HG03066 (cell line): ENCODE data around the gene BABAM1.

Experiments used
- ATAC-seq: cut with Tn5 transposase; IDR thresholded peaks from one replicate; pipeline ENCODE4 v1.9.1; 2021; ENCODE audit warnings: low read depth; ENCODE audit not compliant: unreplicated experiment

BABAM1 gene

DNA sequence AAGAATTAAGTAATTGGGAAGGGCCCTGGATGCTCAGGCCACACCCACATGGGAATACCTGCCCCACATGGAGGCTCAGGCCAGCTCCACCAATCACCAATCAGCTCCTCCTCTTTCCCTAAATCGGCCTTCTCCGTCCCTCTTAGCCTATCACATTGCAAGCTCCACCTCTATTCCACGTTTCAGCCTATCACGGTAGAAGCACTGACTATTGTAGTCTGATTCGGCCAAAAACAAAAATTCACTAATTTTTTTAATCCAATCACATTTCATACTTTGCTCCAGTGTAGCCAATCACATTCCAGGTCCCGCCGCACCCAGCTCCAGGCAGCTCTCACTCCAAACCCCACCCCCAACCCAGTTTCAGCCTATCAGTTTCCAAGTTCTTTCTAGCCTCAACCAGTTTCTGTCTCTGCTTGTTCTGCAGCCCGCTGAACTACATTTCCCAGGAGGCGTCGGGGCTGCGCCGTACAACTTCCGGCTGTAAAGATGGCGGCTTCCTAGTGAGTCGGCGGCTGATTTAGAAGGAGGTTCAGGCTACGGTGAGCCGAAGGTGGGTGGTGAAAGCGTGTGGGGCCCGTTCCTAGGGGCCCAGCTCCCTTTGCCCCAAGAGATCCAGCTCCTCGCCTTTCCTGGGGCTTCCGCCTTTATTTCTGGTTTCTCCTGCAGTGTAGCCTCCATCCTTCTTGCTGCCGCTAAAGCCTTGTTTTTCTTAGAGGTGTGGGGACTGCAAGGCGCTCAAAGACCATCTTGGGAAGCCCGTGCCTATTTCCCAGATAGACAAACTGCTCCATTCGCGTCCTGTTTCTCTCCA, at the start of gene BABAM1:
Gene BABAM1, plus strand, starts transcription at position 469 of the 814 bp plus-strand sequence. CDS start 1,364 bp downstream, outside the sequence.
- peak; percentile 95 for ATAC-seq

DNA sequence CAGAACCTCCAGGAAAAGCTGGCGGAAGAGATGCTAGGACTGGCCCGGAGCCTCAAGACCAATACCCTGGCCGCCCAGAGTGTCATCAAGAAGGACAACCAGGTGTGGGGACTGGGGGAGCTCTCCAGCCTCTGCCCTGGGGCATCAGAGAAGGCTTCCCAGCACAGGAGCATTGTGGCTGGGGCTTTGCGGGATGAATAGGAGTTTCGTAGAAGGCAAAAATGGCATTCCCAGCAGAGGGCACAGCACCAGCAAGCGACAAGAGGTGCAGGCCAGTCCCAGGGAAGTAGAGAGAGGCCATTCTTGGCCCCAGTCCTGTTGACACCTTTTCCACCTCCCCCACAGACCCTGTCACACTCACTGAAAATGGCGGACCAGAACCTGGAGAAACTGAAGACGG, 48.0 kb upstream of the BABAM1 start:
- ATAC-seq = no peak

DNA sequence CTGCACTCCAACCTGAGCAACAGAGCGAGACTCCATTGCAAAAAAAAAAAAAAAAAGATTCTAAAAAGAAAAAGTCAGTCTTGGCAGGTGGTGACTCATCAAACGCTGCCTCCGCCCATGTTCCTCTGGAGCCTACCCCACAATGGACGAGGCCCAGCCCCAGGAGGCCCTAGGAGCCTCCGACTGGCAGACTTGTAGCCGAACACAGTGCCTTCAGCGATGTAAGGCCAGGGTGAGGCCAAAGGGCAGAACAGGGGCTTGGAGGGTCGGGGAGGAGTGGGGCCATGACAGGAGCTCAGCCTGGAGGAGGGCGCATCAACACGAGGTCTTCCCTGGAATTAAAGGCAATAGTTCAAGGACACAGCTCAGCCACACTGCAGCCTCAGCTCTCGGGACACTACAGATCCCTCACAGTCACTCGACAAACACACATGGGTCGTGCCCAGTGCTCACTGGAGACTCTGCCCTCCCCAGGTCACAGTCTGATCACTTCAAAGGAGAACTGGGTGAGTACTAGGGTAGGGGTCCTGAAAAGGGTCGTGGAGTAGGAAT, 47.0 kb upstream of the BABAM1 start:
- no peak for ATAC-seq

DNA sequence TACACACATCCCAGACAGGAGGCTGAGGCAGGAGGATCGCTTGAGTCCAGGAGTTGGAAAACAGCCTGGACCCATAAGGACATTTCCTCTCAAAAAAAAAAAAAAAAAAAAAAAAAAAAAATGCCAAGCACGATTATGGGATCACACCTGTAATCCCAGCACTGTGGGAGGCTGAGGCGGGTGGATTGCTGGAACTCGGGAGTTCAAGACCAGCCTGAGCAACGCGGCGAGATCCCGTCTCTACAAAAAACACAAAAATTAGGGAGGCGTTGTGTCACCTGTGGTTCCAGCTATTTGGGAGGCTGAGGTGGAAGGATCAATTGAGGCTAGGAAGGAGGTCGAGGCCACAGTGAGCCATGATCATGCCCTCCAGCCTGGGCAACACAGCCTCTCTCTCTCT, 42.2 kb upstream of the BABAM1 start:
- no peak for ATAC-seq

DNA sequence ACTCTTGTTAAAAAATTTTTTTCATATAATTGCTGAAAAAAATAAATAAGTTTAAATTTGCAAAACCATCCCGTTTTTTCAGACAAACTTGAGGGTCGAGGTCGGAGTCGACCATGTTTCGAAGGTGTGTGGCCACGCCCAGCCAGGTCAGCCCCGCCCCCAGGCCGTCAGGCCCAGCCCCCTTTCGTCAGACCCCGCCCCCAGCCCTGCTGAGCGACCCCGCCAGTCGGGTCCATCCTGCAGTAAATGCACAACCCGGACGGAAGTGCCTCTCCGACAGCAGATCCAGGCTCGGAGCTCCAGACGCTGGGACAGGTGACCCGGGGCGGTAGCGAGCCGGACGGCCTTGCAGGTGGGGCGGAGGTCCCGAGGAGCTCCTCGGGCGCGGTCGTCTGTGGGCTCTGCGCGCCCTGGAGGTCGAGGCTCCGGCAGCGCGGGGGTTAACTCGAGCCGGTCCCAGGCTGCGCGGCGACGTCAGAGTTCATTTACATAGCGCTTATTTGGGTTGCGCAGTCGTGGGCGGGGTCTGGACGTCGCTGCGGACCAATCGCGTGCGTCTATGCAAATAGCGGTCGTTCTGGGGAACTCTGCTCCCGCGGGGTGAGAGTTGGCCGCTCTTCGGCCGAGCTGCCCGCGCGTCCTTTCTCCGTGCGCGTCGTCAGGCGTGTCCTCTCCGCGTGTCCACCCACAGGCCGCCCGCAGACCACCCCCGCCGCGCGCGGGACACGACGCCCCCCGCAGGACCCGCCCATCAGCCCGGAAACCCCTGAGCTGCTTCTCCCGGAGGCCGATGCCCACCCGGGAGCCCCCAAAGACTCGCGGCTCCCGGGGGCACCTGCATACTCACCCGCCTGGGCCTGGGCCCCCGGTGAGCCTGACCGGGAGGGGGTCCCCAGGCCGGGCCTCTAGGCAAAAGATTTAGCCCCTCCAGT, 41.0 kb upstream of the BABAM1 start, which contains the start of gene OCEL1:
Gene OCEL1, plus strand, starts transcription at position 225 of the 932 bp plus-strand sequence. Its CDS starts 22 bp downstream, at position 247.
- peak; percentile 86 for ATAC-seq

DNA sequence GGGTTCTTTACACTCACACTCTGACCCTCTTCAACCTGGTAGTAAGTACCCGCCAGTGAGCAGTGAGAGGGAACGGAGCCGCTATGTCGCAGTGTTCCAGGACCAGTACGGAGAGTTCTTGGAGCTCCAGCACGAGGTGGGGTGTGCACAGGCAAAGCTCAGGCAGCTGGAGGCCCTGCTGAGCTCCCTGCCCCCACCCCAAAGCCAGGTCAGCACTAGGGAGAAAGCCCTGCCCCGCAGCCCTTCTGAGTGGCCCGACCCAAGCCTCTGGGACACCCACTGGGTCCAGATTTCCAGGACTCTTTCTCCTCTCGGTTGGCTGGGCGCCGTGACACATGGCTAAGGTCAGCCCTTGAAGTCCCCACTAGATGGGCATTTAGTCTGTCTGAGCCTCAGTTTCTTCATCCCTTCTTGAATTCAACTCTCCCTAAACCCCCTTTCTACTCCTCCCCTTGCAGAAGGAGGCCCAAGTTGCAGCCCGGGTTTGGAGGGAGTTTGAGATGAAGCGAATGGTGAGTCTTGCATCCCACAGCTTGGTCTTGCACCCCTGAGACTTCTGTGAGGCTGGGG, 39.4 kb upstream of the BABAM1 start:
- ATAC-seq = no peak

DNA sequence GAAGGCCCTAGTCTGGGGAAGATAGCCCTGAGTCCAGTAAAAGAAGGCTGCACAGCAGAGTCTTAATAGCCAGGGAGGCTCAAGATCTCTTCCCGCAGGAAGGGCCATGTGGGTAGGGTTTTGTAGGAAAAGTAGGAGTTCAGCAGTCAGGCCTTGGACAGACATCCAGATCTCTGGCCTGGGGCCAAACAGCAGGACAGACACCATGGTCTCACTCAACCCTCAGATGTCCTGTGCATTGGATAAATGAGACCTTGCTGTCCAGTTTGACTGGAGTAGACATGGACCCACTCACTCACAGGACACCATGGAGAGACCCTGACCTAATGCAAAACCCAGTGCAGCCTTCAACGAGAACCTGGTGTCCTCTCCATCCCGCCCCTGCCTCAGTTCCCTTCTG, 37.4 kb upstream of the BABAM1 start:
- ATAC-seq = no peak

DNA sequence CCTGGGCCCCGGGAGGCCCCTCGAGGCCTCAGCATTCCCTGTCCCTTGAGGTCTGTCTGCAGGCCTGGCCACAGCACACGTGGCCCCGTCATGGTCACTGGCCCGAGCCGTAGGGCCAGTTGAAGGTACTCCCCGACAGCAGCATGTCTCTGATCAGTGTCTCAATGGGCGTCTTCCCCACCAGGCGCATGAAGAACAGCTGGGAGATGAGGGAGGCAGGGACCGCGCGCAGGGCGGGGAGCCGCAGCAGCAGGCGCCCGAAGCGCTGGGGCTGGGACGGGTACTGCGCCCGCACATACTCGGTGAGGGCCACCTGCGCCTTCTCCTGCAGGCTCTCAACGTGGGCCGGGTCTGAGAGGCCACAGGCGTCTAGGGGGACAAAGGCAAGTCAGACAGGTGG, 35.0 kb upstream of the BABAM1 start:
- ATAC-seq = no peak

DNA sequence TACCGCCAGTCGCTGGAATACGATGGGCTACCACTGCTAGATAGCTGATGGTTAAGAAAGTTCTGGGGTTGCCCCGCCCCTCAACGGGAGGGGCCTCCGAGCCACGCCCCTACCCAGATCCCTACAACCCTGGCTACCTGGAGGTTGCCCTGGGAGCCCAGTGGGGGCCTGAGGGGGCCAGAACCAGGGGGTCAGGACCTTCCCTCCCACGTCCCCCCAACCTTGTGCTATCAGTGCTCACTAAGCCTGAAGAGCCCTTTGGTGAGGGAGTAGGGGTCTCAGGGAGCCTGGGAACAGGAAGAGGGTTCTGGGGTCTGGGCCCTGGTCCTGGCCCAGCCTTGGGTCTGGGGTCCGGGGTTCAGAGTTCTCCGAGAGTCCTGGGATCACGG, 32.3 kb upstream of the BABAM1 start:
- ATAC-seq = no peak

DNA sequence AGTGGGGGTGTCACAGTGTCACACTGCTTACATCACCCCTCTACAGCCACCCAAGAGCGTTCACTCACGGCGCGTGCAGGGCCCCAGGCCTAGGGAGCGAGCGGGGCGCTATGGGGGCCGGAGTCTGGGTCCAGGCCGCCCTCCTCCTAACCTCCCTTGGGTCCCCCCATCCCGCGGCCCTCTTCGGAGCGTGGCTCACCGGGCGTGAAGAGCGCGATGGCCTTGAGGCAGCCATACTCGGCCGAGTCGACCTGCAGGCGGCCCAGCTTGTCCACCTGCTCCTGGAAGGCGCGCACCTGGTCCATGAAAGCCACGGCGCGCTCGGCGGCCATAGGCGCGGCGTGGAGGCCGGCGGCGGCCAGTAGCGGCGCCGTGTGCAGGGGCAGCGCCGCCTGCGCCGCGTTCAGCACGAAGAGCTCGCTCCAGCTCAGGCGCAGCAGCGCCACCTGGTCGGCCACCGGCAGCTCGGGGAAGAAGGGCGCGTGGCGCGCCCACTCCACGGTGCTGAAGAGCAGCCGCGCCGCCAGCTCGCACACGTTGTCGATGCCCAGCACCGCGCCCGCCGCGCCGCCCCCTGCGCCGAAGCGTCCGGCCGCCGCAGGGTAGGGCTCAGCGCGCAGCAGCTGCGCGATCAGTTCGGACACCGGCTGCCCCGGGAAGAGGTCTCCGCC, 31.8 kb upstream of the BABAM1 start:
- no peak for ATAC-seq

DNA sequence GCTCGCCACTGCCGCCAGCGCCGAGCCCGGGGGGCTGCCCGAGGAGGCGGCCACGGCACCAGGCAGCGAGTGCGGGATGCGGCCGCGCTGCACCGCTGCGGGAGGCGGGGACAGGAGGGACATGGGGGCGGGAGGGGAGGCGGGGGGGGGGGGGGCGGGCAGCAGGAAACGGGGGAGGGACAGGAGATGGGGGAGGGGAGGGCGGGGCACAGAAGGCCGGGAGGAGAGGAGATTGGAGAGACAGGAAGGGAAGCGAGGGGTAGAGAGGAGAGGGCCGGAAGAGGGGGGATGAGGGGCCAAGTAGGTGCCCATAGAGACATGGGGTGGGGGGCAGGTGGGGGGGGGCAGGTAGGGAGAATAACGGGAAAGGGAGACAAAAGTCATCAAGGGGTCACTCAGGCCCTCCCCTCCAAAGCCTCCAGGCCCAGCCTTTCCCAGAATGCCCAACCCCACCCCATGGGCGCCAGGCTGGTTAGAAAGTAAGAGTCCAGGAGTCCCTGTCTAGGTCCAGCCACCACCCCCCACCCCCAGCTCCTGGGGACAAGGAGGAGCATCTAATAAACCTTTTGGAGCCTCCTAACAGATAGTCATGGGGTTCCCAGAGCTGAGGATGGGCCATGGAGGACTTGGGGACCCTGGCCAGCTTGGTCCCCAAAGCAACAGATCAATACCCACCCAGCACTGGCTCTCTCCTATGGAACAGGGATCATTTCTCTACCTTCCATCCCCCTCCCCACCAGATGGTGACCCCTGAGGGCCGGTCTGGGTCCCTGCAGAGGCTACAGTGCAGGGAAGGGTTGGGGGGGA, 31.1 kb upstream of the BABAM1 start:
- no peak for ATAC-seq

DNA sequence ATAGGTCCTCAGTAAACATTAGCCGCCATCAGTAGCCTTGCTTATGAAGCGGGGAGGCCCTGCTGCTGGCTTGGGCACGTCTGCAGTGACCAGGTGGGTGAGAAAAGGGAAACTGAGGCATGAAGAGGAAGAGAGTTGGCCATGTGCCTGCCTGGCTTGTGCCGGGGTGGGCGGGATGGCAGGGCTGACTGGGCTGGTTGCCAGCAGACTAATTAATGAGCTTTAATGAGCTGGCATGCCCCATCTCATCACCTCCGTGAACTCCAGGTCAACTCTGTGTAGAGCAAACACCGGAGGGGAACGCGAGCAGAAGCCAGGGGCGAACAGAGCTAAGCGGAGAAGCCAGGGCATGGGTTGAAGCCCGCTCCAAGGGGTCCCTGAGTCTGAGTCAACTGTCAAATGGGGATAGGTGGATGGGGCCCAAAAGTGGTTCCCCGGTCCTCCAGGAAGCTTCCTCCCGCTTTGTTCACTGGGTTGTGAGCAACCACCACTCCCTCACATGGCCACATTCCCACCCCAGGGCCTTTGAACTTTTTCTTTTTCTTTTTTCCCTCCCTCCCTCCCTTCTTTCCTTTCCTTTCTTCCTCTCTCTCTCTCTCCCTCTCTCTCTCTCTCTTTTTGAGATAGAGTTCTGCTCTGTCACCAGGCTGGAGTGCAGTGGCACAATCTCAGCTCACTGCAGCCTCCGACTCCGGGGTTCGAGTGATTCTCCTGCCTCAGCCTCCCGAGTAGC, 30.3 kb upstream of the BABAM1 start:
- no peak for ATAC-seq

DNA sequence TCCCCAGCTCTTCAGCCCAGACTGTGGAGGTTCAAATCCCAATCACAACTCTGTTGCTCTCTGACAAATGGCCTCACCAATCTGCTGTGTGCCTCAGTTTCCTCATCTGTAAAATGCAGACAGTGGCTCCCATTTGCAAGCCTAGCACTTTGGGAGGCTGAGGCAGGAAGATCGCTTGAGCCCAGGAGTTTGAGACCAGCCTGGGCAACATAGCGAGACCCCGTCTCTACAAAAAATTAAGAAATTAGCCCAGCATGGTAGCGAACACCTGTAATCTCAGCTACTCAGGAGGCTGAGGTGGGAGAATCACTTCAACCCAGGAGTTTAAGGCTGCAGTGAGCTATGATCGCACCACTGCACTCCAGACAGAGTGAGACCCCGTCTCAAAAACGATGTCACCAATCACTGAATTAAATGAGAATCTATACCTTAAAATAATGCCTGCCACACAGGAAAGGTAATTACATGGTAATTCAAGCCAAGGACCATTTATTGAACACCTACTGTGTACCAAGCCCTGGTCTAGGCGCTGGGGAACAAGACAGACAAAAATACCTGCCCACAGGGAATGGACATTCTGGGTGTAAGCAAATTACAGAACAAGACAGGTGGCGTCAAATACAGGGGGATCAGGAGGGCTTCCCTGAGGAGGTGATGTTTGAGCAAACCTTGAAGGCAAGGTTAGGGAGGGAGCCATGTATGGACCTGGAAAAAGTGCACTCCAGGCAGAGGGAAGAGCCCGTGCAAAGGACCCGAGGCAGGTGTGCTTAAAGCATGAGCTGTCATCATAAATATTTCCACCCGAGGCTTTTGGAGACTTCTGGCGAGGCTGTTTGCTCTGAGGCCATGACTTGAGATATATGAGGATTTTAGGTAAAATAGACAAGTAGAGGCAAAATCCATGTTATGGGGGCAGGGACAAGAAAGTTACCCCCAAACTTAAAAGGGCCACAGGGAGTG, 29.2 kb upstream of the BABAM1 start:
- ATAC-seq = no peak

DNA sequence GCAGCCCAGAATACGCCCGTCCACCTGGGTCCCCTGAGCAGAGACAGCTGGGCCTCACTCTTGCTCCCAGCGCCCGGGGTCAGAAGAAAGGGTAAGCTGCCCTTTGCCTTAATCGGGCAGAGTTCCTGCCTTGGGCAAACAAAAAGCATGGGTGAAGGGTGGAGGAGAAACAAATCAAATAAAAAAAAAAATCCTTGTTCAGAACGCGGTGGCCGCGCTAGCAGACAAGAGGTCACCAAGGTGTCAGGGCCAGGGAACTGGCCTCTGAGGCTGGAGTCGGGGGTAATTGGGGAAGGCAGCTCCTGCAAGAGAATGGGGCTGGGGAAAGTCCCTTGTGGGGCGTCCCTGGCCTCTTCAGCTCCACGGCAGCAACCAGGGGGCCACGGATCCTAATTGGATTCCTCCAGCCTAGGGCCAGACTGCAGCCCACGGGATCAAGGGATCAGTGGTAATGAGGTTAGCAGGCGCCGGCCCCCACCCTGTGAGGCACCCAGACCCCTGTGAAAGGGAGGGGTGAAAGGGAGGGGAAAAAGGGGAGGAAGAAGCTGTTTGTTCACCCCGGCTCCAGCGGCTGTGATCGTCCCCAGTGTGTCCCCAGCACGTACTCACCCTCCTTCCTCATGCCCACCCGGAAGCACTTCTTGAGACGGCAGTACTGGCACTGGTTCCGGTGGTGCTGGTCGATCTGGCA, 27.0 kb upstream of the BABAM1 start:
- ATAC-seq = no peak

DNA sequence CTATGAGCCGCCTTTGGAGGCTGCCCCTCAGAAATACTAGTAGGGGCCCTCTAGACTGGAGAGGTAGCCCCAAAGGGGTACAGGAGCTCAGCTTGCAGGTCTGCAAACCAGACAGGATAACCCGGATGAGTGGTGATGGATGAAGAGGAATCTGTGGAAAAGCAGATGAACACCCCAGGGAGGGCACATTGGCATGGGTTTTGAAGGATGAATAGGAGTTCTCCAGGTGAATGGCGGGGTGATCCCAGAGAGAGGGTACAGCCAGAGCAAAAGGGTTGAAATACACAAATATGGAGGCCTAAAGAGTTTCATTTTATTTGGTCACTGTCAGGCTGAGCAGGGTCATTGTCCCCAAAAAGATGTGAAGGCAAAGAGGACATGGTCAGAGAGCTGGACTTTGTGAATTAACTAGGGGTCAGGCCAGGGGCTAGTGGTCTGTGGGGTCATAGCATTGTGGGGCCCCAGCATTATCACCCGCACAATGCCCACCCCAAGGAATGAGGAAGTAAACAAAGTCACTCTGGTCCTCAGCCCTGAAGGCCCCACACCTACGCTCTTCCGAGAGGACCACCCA, 26.3 kb upstream of the BABAM1 start:
- no peak for ATAC-seq

DNA sequence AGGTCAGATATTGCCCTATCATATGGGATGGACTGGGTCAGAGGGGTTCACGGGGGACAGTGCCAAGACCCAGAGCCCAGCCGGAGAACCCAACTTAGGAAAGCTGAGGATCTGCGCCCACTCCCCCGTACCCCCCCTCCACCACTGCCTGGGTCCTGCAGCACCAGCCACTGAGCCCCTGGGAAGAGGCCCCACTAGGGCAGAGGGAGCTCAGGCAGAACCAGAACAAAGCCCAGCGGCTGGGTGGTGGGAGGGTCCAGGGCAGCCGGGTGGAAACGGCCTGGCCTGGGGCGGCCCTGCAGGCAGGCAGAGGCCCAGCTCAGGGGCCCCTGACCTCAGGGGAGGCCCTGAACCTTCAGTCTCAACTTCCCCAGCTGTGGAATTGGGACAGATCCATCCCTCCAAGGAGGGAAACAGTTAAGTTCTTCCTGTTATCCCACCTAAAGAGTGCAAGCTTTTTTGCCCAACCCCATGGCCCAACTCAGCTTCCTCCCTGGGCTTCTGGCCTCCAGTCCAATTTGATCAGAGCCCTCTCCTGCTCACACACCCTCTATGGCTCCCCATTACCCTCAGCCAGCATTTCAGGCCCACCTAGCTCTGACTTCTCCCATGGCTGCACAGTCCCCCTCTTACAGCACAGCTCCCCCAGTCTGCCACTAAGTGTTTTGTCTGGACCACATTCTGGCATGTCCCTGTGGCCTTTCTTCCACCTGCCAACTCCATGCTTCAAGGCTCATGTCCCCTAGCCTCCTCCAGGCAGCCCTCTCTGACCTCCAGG, 24.6 kb upstream of the BABAM1 start:
- ATAC-seq = no peak
